ENCODE measurements around the gene ERBB4.

- TF ChIP-seq CTCF (IDR thresholded peaks at IDR 0.05) (no peak), POLR2A (IDR thresholded peaks at IDR 0.05) (no peak), EP300 (IDR thresholded peaks at IDR 0.05) (no peak), POLR2AphosphoS5 (IDR thresholded peaks at IDR 0.05) (no peak)
These were observed 209.7 kb downstream of the ERBB4 start for GRCh38 chr2:212328712-212329496.
